HG02884 (cell line): Measurements from ENCODE around the gene KRTAP19-2.
"Not testable (repeated sequence)": the region's sequence is repeated elsewhere in the genome, so short reads cannot be mapped to it uniquely, and the experiment has no call there.

Experiments used
- ATAC-seq: cut with Tn5 transposase; IDR thresholded peaks from one replicate; pipeline ENCODE4 v1.9.1; 2021; ENCODE audit warnings: mild to moderate bottlenecking, moderate library complexity; ENCODE audit not compliant: unreplicated experiment

The KRTAP19-2 gene

GRCh38 chr21:30487336-30487735 lies at the start of gene KRTAP19-2:
TSS of gene KRTAP19-2 (minus strand) at chr21:30487436. CDS start at chr21:30487348, 88 bp downstream.
- no peak for ATAC-seq

DNA sequence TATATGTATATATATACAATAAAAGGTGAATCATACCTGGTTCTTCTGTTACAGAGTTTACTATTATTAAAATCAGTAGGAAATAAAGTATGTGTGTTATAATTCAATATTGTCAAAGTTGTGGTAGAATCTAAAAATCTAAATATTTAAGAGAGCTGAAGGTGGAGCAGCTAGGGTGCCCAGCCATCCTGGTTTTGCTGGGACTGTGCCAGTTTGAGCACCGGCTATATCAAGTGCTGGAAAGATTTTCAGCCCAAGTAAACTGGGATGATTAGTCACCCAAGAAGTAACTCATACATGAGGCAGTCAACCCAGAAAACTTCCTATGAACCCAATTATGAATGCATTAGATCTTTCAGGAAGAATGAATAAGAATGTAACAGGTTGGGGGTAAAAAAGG lies 31.6 kb upstream of the KRTAP19-2 start:
- ATAC-seq, result no peak

DNA sequence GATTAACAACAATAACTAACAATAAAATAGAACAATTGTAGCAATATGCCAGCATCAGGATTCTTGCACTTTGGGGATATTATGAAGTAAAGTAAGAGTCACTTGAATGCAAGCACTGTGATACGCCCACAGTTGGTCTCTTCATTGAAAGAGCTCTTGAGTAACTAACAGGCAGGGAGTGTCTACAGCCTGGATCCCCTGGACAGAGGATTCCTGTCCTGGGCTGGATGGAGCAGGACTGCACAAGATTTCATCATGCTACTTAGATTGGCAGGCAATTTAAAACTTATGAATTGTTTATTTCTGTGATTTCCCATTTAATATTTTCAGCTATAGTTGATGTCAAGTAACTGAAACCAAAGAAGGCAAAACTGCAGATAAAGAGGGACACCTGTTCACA lies 28.4 kb upstream of the KRTAP19-2 start:
- ATAC-seq, result no peak

DNA sequence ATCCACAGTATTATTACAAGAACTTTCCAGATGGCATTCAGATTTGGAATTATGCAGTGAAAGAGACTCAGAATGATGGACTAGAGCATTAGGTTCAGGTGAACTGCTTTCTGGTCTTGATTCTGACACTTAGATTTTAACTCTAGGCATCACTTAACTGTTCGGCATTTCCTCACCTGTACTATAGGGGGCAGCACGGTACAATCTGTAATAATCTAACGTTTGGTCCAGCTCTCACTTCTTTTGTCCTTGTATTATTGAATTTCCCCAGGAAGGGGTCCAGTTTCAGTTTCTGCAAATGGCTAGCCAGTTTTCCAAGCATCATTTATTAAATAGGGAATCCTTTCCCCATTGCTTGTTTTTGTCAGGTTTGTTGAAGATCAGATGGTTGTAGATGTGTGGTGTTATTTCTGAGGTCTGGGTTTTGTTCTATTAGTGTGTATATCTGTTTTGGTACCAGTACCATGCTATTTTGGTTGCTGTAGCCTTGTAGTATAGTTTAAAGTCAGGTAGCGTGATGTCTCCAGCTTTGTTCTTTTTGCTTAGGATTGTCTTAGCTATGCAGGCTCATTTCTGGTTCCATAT lies 18.5 kb upstream of the KRTAP19-2 start:
- not testable (repeated sequence) for ATAC-seq

- ATAC-seq, result no peak
Measured at GRCh38 chr21:30502041-30502440, 14.8 kb upstream of the KRTAP19-2 start, which contains the start of gene KRTAP19-5. TSS of gene KRTAP19-5 (minus strand) at chr21:30502141. CDS start at chr21:30502090, 51 bp downstream.

DNA sequence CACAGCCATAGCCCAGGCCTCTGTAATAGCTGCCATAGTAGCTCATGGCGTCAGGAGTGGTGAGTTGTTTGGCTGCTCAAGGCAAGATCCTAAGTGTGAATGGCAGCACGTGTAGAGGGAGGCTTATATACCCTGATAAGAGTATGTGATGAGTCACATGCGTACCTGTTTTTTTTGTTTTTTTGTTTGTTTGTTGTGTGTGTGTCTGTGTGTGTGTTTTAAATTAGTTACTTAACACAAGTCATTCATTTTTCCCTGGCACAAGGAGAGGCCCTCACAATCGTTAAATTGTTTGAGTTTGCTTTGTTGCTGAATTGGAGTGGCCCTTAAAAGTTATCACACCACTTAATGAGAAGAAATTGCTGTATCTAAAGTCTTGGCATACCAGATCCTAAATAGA lies 9.8 kb upstream of the KRTAP19-2 start, which contains the start of gene KRTAP19-4:
TSS of gene KRTAP19-4 (minus strand) at position 101 of the 400 bp plus-strand sequence. CDS start at position 46, 55 bp downstream.
- no peak for ATAC-seq

- ATAC-seq, result no peak
Measured at GRCh38 chr21:30491963-30492428, 4.8 kb upstream of the KRTAP19-2 start, which contains the start of gene KRTAP19-3. TSS of gene KRTAP19-3 (minus strand) at chr21:30492013. CDS start at chr21:30491957, 56 bp downstream.

- ATAC-seq, result no peak
Measured at GRCh38 chr21:30486180-30486579, 1.1 kb downstream of the KRTAP19-2 start.

- no peak for ATAC-seq
Measured at GRCh38 chr21:30482130-30482529, 5.1 kb downstream of the KRTAP19-2 start.

- no peak for ATAC-seq
Measured at GRCh38 chr21:30480145-30480544, 7.1 kb downstream of the KRTAP19-2 start, which contains the start of gene KRTAP19-1. TSS of gene KRTAP19-1 (minus strand) at chr21:30480367. CDS start at chr21:30480317, 50 bp downstream.

- ATAC-seq, result no peak
Measured at GRCh38 chr21:30479259-30479658, 8.0 kb downstream of the KRTAP19-2 start.

GRCh38 chr21:30478004-30478403 lies 9.2 kb downstream of the KRTAP19-2 start:
- no peak for ATAC-seq

DNA sequence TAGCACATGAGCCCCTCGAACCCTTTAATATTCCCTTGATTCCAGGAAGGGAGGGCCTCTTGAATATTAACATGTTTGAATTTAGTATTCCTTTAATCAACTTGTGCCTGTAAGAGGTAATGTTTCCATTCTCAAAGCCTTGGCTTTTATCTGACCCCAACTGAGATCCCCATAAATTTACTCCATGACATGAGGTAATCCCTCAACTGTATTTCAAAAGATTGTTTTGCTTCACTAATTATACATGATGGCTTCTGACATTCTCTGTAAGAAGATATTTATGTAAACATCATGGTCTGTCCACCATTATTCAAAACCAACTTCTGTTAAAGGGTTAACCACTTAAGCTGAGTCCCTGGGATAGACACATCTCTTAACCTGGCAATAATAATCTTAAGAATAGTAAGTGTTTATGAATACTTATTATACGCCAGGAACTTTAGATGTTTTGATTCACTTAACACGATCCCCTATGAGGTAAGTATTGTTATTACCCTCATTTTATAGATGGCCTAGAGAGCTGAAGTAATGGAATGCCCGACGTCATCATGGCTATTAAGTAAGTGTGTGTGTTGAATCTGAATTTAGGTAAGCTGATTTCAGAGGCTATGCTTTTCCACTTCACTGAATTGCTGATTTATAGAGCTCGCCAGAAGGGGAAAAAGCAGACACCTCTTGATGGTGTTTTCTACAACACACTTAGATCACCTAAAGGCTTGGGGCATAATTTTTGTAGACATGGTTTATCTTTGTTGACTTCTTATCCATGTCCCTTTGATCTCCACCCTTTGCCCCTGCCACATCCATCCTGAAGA lies 18.1 kb downstream of the KRTAP19-2 start:
- no peak for ATAC-seq

DNA sequence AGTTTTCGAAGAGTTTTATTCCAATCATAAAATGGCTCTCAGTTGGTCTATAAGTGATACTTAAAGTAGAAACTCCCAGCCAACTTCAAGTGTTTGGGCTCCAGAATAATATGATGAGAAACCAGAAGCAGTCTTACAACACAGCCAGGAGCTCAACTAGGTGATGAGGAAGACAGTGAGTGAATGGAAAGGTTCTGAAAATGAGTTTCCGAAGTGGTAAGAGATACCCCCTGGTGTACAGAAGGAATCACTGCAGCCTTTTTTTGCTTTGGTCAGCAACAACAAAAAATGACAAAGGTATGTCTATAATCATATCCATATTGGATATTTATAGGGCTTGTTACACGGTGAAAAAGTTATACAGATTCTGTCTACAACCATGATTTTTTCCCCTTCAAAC lies 23.5 kb downstream of the KRTAP19-2 start:
- no peak for ATAC-seq

DNA sequence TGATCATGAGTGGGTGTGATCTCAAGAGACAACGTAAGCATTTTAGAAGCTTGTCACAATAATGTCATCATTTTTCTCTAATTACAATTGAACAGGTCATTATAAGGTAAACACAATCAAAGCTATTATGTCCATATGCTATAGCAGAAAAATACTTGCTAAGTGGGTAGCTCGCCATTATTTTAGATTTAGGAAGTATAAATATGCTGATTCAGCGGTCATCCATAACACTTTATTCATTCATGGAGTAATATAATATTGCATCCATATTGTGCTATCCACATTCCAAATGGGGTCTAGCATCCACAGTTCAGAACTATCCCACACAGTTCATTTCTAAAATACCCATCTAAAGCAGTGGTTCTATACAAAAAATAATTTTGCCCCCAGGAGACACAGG lies 38.7 kb downstream of the KRTAP19-2 start:
- no peak for ATAC-seq

- ATAC-seq, result no peak
Measured at GRCh38 chr21:30447056-30447455, 40.2 kb downstream of the KRTAP19-2 start.

DNA sequence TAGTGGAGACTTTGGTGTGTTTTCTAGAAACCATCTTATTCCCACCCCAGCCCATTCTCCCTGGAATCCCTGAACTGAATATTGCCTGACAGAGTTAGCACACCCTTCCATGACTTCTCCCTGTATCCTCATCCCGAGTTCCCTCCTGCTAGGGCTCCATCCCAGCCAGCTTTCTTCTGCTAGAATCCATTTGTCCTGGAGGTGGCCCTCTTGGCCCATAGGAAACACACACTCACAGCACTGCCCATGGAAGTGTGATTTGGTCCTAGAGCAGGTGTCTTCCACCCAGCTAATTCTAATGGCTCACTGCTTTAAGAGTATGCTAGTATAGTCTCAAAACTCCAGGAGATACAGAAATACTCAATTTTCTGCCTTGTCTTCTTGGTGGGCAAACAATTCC lies 43.0 kb downstream of the KRTAP19-2 start:
- ATAC-seq, result no peak

DNA sequence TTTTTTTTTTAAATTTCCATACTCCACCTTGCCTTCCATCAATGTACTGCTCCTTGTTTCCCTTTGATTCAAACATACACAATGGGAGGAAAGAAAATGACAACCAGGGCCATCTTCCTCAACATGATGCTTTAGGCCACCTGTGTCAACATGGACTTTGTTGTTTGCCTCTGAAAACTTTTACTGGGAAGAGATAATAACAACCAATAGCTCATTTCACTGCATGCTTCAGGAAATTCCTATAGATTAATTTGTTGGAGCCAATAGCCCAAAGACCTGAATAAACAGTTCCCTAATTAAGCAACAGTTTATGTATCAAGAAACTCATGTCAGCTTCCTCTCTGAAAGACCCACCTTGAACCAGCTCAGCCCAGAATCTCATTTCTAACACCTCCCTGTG lies 44.0 kb downstream of the KRTAP19-2 start:
- no peak for ATAC-seq

DNA sequence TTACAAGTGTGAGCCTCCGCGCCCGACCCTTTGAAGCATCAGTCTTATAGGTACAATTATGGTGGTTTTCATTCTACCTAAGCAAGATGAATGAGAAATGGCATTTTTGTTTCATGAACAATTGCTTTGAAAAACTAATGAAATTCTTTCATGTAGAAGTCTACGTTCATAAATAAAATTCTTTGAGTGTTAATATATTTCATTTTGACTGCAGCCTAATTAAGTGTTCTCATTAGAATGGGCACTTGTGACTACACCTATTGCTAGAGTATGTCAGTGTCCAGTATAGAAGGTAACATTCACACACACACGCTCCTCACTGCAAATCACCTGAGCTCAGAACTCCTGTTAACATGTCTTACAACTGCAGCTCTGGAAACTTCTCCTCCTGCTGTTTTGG lies 47.3 kb downstream of the KRTAP19-2 start, which contains the start of gene KRTAP15-1:
TSS of gene KRTAP15-1 (plus strand) at position 301 of the 400 bp plus-strand sequence. CDS start at position 354, 53 bp downstream.
- ATAC-seq, result no peak
